Neural cell (in vitro differentiated cells): Measurements from ENCODE around the gene ZSWIM6. TPM values are rescaled to one million over a fixed set of nuclear protein-coding genes. Genes with fewer than 3 reads are reported as not detected.

Experiments used
- H2AFZ ChIP-seq: fragments of 200-600, 300-800 bp; sonication (generic), shearing (Covaris generic); 2 replicates; pipeline ENCODE4 v1.6.0; 2014; ENCODE audit warnings: low read depth, mild to moderate bottlenecking, antibody characterized with exemption, low read length, moderate library complexity
- H3F3A ChIP-seq: fragments of 200-600 bp; shearing (Covaris generic); 2 replicates; pipeline ENCODE4 v1.6.1; 2016; ENCODE audit warnings: mild to moderate bottlenecking, moderate library complexity, mixed read lengths, antibody characterized with exemption, low read length; ENCODE audit not compliant: insufficient read depth, poor library complexity, severe bottlenecking
- H3K27ac ChIP-seq: fragments of 200-600, 300-800 bp; sonication (generic), shearing (Covaris generic); 2 replicates; pipeline ENCODE4 v1.5.1; 2014; ENCODE audit warnings: mild to moderate bottlenecking, low read length, moderate library complexity
- H3K27me3 ChIP-seq: fragments of 300-800, 200-600 bp; sonication (generic), shearing (Covaris generic); 2 replicates; pipeline ENCODE4 v1.6.0; 2014; ENCODE audit warnings: mild to moderate bottlenecking, low read depth, low read length, moderate library complexity; ENCODE audit not compliant: insufficient read depth
- H3K36me3 ChIP-seq: fragments of 300-800, 200-600 bp; sonication (generic), shearing (Covaris generic); 2 replicates; pipeline ENCODE4 v1.5.1; 2014; ENCODE audit warnings: mild to moderate bottlenecking, antibody characterized with exemption, low read length, moderate library complexity; ENCODE audit not compliant: insufficient read depth
- H3K4me2 ChIP-seq: fragments of 300-800, 200-600 bp; sonication (generic), shearing (Covaris generic); 2 replicates; pipeline ENCODE4 v1.6.0; 2014; ENCODE audit warnings: mild to moderate bottlenecking, low read length
- H3K4me3 ChIP-seq: fragments of 300-800, 200-600 bp; sonication (generic), shearing (Covaris generic); 2 replicates; pipeline ENCODE4 v1.5.1; 2014; ENCODE audit warnings: mild to moderate bottlenecking, low read length, moderate library complexity
- H3K79me2 ChIP-seq: fragments of 200-600 bp; shearing (Covaris generic); replicated peaks from 2 replicates; pipeline ENCODE4 v1.6.0; 2014; ENCODE audit warnings: mild to moderate bottlenecking, low read length, moderate library complexity; ENCODE audit not compliant: insufficient read depth
- H3K9ac ChIP-seq: fragments of 300-800, 200-600 bp; sonication (generic), shearing (Covaris generic); 2 replicates; pipeline ENCODE4 v1.6.1; 2016; ENCODE audit warnings: mild to moderate bottlenecking, low read length, mixed read lengths
- H3K9me2 ChIP-seq: fragments of 200-600 bp; shearing (Covaris generic); 2 replicates; pipeline ENCODE4 v1.6.1; 2016; ENCODE audit warnings: mild to moderate bottlenecking, low read length, mixed read lengths; ENCODE audit not compliant: insufficient read depth
- H3K9me3 ChIP-seq: fragments of 200-600, 300-800 bp; sonication (generic), shearing (Covaris generic); 2 replicates; pipeline ENCODE4 v1.6.1; 2016; ENCODE audit warnings: mild to moderate bottlenecking, mixed run types, low read length, moderate library complexity, mixed read lengths
- H4K20me1 ChIP-seq: fragments of 200-600 bp; shearing (Covaris generic); 2 replicates; pipeline ENCODE4 v1.6.1; 2016; ENCODE audit warnings: mild to moderate bottlenecking, mixed run types; ENCODE audit not compliant: insufficient read depth
- CTCF ChIP-seq: fragments of 450-650 bp; IDR thresholded peaks from 2 replicates; pipeline ENCODE4 v1.5.1; 2014; ENCODE audit warnings: antibody characterized with exemption, mild to moderate bottlenecking, moderate library complexity; ENCODE audit not compliant: poor library complexity, severe bottlenecking
- EP300 ChIP-seq: fragments of 450-650 bp; conservative IDR thresholded peaks from 2 replicates; pipeline ENCODE4 v1.6.1; 2014; ENCODE audit warnings: antibody characterized with exemption, mild to moderate bottlenecking, moderate library complexity; ENCODE audit not compliant: poor library complexity, severe bottlenecking
- EZH2 ChIP-seq: fragments of 200-600, 300-800 bp; shearing (Covaris generic), sonication (generic); IDR thresholded peaks from 2 replicates; pipeline ENCODE4 v1.6.1; 2014; ENCODE audit warnings: antibody characterized with exemption, low read length, borderline replicate concordance, mild to moderate bottlenecking; ENCODE audit not compliant: insufficient read depth, poor library complexity, severe bottlenecking
- MXI1 ChIP-seq: fragments of 450-650 bp; conservative IDR thresholded peaks from 2 replicates; pipeline ENCODE4 v1.6.1; 2014; ENCODE audit warnings: antibody characterized with exemption, mild to moderate bottlenecking; ENCODE audit not compliant: poor library complexity, severe bottlenecking
- POLR2AphosphoS5 ChIP-seq: IDR thresholded peaks from 2 replicates; pipeline ENCODE4 v1.6.1; 2012
- RAD21 ChIP-seq: fragments of 450-650 bp; conservative IDR thresholded peaks from 2 replicates; pipeline ENCODE4 v1.6.1; 2014; ENCODE audit warnings: antibody characterized with exemption, mild to moderate bottlenecking, moderate library complexity
- REST ChIP-seq: IDR thresholded peaks from 2 replicates; pipeline ENCODE4 v1.6.1; 2012; ENCODE audit warnings: borderline replicate concordance
- SMC3 ChIP-seq: fragments of 450-650 bp; conservative IDR thresholded peaks from 2 replicates; pipeline ENCODE4 v1.6.1; 2014; ENCODE audit warnings: antibody characterized with exemption, mild to moderate bottlenecking, moderate library complexity; ENCODE audit not compliant: poor library complexity
- TAF1 ChIP-seq: IDR thresholded peaks from 2 replicates; pipeline ENCODE4 v1.6.1; 2012; ENCODE audit warnings: low read depth
- polyA plus RNA-seq: library from polyadenylated mRNA; depleted of rRNA; stranded (reverse); fragments of >200 nt; gene quantifications from 2 replicates; pipeline ENCODE4 v1.2.3, GENCODE V29; 2014

Gene ZSWIM6
- polyA plus RNA-seq, 1 donor from 2014 or later, result 43.6 TPM

- Histone ChIP-seq H3K4me3 (no peak overlapping the region), H4K20me1 (peaks cover 10% of the 10 kb centered on the region), H3K79me2 (peaks cover 86% of the 10 kb centered on the region), H3K9ac (no peak overlapping the region), H3K4me2 (no peak overlapping the region), H3K9me3 (no peaks in the 10 kb centered on the region), H3K9me2 (no peaks in the 10 kb centered on the region), H3K27ac (no peak overlapping the region), H3K36me3 (no peaks in the 10 kb centered on the region), H3F3A (peaks cover 3% of the 10 kb centered on the region), H3K27me3 (no peaks in the 10 kb centered on the region), H2AFZ (no peak overlapping the region)
- TF ChIP-seq CTCF (no peak), TAF1 (no peak), MXI1 (no peak), REST (no peak), RAD21 (no peak), POLR2AphosphoS5 (no peak), EP300 (no peak), EZH2 (no peak), SMC3 (no peak)
Observed at GRCh38 chr5:61385627-61386026, 53.6 kb downstream of the ZSWIM6 start.

DNA sequence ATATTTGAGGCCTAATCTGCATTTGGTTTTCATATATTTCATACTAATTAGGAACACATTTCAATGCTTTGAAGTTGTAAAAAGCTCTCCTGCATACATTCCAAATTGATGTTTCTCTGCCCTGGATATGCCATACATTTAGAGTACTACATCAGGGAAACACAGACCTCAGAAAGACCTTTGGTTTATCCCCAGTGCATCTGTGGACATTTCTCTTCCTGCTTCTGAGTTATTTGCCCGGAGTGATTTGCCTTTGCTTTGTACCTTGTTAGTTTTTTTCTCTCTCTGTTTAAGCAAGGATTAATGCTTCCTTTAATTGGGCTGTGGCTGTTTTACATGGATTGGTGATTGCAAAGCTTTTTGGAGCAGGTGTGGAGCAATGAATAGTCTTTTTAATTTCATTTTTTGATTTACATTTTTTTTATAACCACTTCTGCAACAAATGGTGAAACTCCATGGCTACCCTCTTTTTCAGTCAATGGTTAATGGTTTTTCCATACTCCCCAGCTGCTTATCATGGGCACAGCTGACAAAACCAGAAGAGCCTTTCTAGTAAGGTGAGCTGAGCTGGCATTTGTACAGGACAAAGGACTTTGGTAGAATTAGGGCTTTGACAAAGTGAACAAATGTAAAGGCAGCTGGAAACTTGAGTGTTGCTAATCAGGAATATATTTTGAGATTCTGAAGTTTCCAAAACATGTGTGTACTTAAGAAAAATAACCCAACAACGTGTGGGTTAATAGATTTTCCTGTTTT is 54.2 kb downstream of the ZSWIM6 start:
- Histone ChIP-seq H3K4me3 (no peak overlapping the region), H3K27me3 (no peaks in the 10 kb centered on the region), H3K36me3 (peaks cover 3% of the 10 kb centered on the region), H2AFZ (no peak overlapping the region), H3K9me3 (no peaks in the 10 kb centered on the region), H3K27ac (no peak overlapping the region), H4K20me1 (peaks cover 10% of the 10 kb centered on the region), H3K4me2 (no peak overlapping the region), H3K79me2 (peaks cover 86% of the 10 kb centered on the region), H3K9me2 (no peaks in the 10 kb centered on the region), H3K9ac (no peak overlapping the region), H3F3A (peaks cover 3% of the 10 kb centered on the region)
- no peak for TF ChIP-seq EP300
- TF ChIP-seq SMC3, result no peak
- TF ChIP-seq TAF1, result no peak
- no peak for TF ChIP-seq EZH2
- TF ChIP-seq MXI1, result no peak
- TF ChIP-seq REST, result no peak
- TF ChIP-seq RAD21, result no peak
- TF ChIP-seq CTCF, result no peak
- TF ChIP-seq POLR2AphosphoS5, result no peak
